ENCODE data around the gene TMEM53. TPM values are rescaled to one million over a fixed set of nuclear protein-coding genes. Genes with fewer than 3 reads are reported as not detected.
"Not testable (repeated sequence)": the region's sequence is repeated elsewhere in the genome, so short reads cannot be mapped to it uniquely, and the experiment has no call there.

TMEM53 gene
- total and polyA plus RNA-seq, 2 donors: 2.7 to 5.5 TPM

DNA sequence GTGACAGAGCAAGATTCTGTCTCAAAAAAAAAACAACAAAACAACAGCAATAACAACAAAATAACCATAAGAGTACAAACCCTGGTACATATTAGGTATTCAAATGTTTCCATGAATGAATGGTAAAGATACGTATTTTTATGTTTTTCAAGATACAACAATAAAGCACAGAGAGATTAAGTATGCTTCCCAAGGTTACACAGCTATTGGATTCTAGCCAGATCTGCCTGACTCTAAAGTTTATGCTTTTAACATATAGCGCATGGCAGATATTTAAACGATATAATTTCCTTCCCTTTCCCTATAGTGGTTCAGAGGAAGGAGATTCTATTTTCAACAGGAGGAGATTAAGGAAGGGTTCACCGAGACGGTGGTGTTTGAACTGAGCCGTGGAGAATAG is 31.2 kb upstream of the TMEM53 start:
- no peak for DNase-seq (ENCODE audit: low read depth in 6 of 9, low spot score in 9 of 9)
- no peak overlapping the region for H3K27ac ChIP-seq (ENCODE audit: low read depth in 1 of 2, low read length in 1 of 2)
- H3K4me1 ChIP-seq (ENCODE audit: control insufficient read depth in 2 of 2, insufficient read depth in 2 of 2, low read length in 2 of 2): peaks cover 0 to 3% of the 10 kb centered on the region in 2 donors
- H3K36me3 ChIP-seq (ENCODE audit: control insufficient read depth in 2 of 2, insufficient read depth in 2 of 2, low read length in 1 of 2): no peaks in the 10 kb centered on the region
- H3K4me3 ChIP-seq (ENCODE audit: low read length in 2 of 2): no peak overlapping the region
- peaks cover 0 to 4% of the 10 kb centered on the region in 2 donors for H3K9me3 ChIP-seq (ENCODE audit: control insufficient read depth in 2 of 2, insufficient read depth in 1 of 2, low read length in 1 of 2)
- no peaks in the 10 kb centered on the region for H3K27me3 ChIP-seq (ENCODE audit: control insufficient read depth in 2 of 2, insufficient read depth in 1 of 2, low read length in 1 of 2)
- 84% methylated on average over 6 of the region's 6 CpGs for WGBS

DNA sequence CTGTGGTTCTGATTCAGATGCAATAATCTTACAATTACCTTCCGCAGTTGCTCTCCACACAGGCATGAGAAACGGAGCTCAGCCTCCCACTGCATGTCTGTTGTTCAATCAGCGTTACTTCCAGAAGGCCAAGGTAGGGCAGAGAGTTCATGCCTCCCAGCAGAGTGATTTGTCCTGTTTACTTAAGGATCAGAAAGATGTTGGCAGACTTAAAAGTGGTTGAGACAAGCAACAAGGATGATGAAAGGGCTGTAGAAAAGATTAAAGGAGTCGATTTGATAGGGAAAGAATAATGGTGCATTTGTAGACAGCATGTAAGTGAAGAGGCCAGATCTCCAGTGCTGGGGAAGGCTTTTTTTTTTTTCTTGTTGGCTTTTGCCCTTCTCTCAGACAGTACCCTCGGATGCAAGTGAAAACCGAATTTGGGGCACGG is 26.9 kb upstream of the TMEM53 start:
- no peak for DNase-seq (ENCODE audit: low read depth in 6 of 9, low spot score in 9 of 9)
- Histone ChIP-seq H3K27ac (ENCODE audit: low read depth in 1 of 2, low read length in 1 of 2) (no peak overlapping the region), H3K9me3 (ENCODE audit: control insufficient read depth in 2 of 2, insufficient read depth in 1 of 2, low read length in 1 of 2) (no peaks in the 10 kb centered on the region), H3K36me3 (ENCODE audit: control insufficient read depth in 2 of 2, insufficient read depth in 2 of 2, low read length in 1 of 2) (no peaks in the 10 kb centered on the region), H3K4me1 (ENCODE audit: control insufficient read depth in 2 of 2, insufficient read depth in 2 of 2, low read length in 2 of 2) (peaks cover 0 to 9% of the 10 kb centered on the region in 2 donors), H3K27me3 (ENCODE audit: control insufficient read depth in 2 of 2, insufficient read depth in 1 of 2, low read length in 1 of 2) (no peaks in the 10 kb centered on the region), H3K4me3 (ENCODE audit: low read length in 2 of 2) (no peak overlapping the region)
- 95% methylated on average over 7 of the region's 7 CpGs for WGBS

DNA sequence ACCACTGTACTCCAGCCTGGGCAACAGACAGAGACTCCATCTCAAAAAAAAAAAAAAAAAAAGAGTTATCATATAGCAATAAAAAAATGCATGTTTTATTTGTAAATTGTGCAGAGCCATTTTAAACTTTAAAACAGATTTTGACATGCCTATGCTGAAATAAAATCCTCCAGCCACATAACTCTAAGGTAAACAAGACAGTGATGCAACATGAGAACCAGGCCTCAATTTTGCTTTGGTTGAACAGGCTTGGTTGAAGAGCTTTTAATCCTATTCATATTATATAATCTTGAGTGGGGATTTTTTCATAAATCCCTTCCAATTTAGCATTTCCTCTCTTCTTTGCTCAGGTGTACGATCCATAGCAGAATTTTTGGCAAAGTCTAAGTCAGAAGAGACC is 26.3 kb upstream of the TMEM53 start:
- Histone ChIP-seq H3K4me1 (ENCODE audit: control insufficient read depth in 2 of 2, insufficient read depth in 2 of 2, low read length in 2 of 2) (peaks cover 0 to 9% of the 10 kb centered on the region in 2 donors), H3K27me3 (ENCODE audit: control insufficient read depth in 2 of 2, insufficient read depth in 1 of 2, low read length in 1 of 2) (no peaks in the 10 kb centered on the region), H3K27ac (ENCODE audit: low read depth in 1 of 2, low read length in 1 of 2) (no peak overlapping the region), H3K36me3 (ENCODE audit: control insufficient read depth in 2 of 2, insufficient read depth in 2 of 2, low read length in 1 of 2) (no peaks in the 10 kb centered on the region), H3K9me3 (ENCODE audit: control insufficient read depth in 2 of 2, insufficient read depth in 1 of 2, low read length in 1 of 2) (no peaks in the 10 kb centered on the region), H3K4me3 (ENCODE audit: low read length in 2 of 2) (no peak overlapping the region)
- WGBS: 89% methylated on average over 1 of the region's 1 CpG
- no peak for DNase-seq (ENCODE audit: low read depth in 6 of 9, low spot score in 9 of 9)

DNA sequence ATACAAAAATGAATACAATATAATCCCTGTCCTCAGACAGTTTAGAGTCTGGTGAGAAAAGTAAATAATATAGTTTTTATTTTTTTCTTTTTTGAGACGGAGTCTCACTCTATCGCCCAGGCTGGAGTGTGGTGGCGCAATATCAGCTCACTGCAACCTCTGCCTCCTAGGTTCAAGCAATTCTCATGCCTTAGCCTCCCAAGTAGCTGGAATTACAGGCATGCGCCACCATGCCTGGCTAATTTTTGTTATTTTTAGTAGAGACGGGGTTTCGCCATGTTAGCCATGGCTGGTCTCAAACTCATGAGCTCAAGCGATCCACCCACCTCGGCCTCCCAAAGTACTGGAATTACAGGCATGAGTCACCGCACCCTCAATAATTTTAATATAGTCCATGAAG is 25.1 kb upstream of the TMEM53 start:
- not testable (repeated sequence) for H3K9me3 ChIP-seq (ENCODE audit: control insufficient read depth in 2 of 2, insufficient read depth in 1 of 2, low read length in 1 of 2); H3K27ac ChIP-seq (ENCODE audit: low read depth in 1 of 2, low read length in 1 of 2); H3K27me3 ChIP-seq (ENCODE audit: control insufficient read depth in 2 of 2, insufficient read depth in 1 of 2, low read length in 1 of 2); H3K4me1 ChIP-seq (ENCODE audit: control insufficient read depth in 2 of 2, insufficient read depth in 2 of 2, low read length in 2 of 2); H3K36me3 ChIP-seq (ENCODE audit: control insufficient read depth in 2 of 2, insufficient read depth in 2 of 2, low read length in 1 of 2); DNase-seq (ENCODE audit: low read depth in 6 of 9, low spot score in 9 of 9); H3K4me3 ChIP-seq (ENCODE audit: low read length in 2 of 2)
- 93% methylated on average over 9 of the region's 9 CpGs for WGBS

DNA sequence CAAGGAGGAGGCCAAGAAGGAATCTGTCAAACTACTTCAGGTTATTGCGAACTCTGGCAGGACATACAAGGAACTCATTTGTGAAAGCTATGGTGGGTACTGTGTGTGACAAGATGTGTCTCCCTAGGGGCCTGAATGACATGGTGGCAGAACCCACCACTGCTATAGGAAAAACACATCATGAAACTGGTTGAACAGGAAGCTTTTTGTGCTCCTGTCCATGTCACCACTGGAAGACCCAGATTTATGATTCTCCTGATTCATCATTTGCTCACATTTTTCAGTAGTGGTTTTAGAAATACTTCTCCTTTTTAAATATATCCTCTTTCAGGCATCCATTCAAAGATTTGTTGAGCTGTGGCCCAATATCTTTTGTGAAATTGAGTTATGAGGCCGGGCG is 23.9 kb upstream of the TMEM53 start:
- H3K36me3 ChIP-seq (ENCODE audit: control insufficient read depth in 2 of 2, insufficient read depth in 2 of 2, low read length in 1 of 2): no peaks in the 10 kb centered on the region
- H3K9me3 ChIP-seq (ENCODE audit: control insufficient read depth in 2 of 2, insufficient read depth in 1 of 2, low read length in 1 of 2): no peaks in the 10 kb centered on the region
- no peak overlapping the region for H3K27ac ChIP-seq (ENCODE audit: low read depth in 1 of 2, low read length in 1 of 2)
- peaks cover 0 to 9% of the 10 kb centered on the region in 2 donors for H3K4me1 ChIP-seq (ENCODE audit: control insufficient read depth in 2 of 2, insufficient read depth in 2 of 2, low read length in 2 of 2)
- H3K4me3 ChIP-seq (ENCODE audit: low read length in 2 of 2): no peak overlapping the region
- no peaks in the 10 kb centered on the region for H3K27me3 ChIP-seq (ENCODE audit: control insufficient read depth in 2 of 2, insufficient read depth in 1 of 2, low read length in 1 of 2)
- 84% methylated on average over 3 of the region's 3 CpGs for WGBS
- no peak for DNase-seq (ENCODE audit: low read depth in 6 of 9, low spot score in 9 of 9)

DNA sequence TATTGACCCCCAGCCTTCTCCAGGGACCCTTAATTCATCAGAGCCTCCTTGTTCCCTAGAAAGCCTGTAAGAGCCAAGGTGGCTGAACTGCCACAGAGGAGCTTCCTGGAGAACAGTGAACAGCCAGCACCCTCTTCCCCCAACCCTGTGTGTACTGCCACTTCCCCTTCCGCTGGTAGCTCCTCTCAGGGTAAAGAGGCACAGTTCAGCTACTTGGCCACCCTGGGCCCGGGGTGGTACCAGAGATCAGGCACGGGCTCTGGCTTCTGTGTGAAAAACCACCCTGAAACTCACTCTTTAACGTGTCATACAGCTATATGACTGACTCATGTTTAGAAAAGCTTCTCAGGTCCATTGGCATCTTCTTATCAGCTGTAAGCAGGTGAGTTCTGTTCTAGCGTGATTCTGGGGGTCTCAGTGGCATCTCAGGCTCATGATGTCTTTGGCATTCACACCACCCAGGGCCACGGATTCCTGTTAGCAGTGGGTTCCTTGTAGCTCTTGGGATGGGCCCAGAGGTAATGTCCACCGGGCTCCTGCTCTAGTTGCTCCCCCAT is 22.6 kb upstream of the TMEM53 start:
- Histone ChIP-seq H3K4me3 (ENCODE audit: low read length in 2 of 2) (no peak overlapping the region), H3K27ac (ENCODE audit: low read depth in 1 of 2, low read length in 1 of 2) (peak overlapping the region in 1 of 2 donors; percentile 3), H3K4me1 (ENCODE audit: control insufficient read depth in 2 of 2, insufficient read depth in 2 of 2, low read length in 2 of 2) (peaks cover 0 to 9% of the 10 kb centered on the region in 2 donors), H3K9me3 (ENCODE audit: control insufficient read depth in 2 of 2, insufficient read depth in 1 of 2, low read length in 1 of 2) (no peaks in the 10 kb centered on the region), H3K36me3 (ENCODE audit: control insufficient read depth in 2 of 2, insufficient read depth in 2 of 2, low read length in 1 of 2) (no peaks in the 10 kb centered on the region), H3K27me3 (ENCODE audit: control insufficient read depth in 2 of 2, insufficient read depth in 1 of 2, low read length in 1 of 2) (no peaks in the 10 kb centered on the region)
- 46% methylated on average over 7 of the region's 7 CpGs for WGBS
- peak in 2 of 9 donors; percentile 43 to 65 for DNase-seq (ENCODE audit: low read depth in 6 of 9, low spot score in 9 of 9)

DNA sequence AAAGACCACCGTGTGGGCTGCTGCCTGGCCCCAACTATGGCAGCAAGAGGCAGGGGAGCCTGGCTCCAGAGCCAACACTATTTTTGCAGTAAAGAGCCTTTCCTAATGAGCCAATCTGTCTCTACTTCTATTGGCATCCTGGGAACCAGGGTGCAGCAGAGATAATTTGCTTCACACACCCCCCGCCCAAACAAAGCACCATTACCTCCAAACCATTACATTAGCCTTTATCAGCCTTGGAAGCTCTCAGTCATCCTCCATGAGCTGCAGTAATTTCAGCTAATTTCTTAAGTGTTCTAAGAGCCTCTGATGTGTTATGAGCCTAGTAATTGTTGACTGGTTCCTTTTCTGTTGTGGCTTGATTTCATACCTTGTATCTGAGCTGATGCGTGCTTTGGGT is 21.8 kb upstream of the TMEM53 start:
- H3K27me3 ChIP-seq (ENCODE audit: control insufficient read depth in 2 of 2, insufficient read depth in 1 of 2, low read length in 1 of 2): no peaks in the 10 kb centered on the region
- H3K36me3 ChIP-seq (ENCODE audit: control insufficient read depth in 2 of 2, insufficient read depth in 2 of 2, low read length in 1 of 2): no peaks in the 10 kb centered on the region
- no peaks in the 10 kb centered on the region for H3K9me3 ChIP-seq (ENCODE audit: control insufficient read depth in 2 of 2, insufficient read depth in 1 of 2, low read length in 1 of 2)
- peaks cover 0 to 9% of the 10 kb centered on the region in 2 donors for H3K4me1 ChIP-seq (ENCODE audit: control insufficient read depth in 2 of 2, insufficient read depth in 2 of 2, low read length in 2 of 2)
- WGBS: 97% methylated on average over 3 of the region's 3 CpGs
- H3K4me3 ChIP-seq (ENCODE audit: low read length in 2 of 2): no peak overlapping the region
- no peak overlapping the region for H3K27ac ChIP-seq (ENCODE audit: low read depth in 1 of 2, low read length in 1 of 2)
- DNase-seq (ENCODE audit: low read depth in 6 of 9, low spot score in 9 of 9): no peak

DNA sequence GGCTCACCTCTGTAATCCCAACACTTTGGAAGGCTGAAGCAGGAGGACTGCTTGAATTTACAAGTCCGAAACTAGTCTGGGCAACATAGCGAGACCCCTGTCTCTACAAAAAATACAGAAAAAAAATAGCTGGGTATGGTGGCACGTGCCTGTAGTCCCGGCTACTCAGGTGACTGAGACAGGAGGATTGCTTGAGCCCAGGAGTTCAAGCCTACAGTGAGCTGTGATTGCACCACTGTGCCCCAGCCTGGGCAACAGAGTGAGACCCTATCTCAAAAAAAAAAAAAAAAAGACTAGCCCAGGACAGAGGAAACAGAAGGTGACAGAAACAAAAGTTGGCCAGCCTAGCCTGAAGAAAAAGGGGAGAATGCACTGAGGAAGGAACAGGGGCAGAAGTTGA is 21.4 kb upstream of the TMEM53 start:
- no peak overlapping the region for H3K4me3 ChIP-seq (ENCODE audit: low read length in 2 of 2)
- H3K36me3 ChIP-seq (ENCODE audit: control insufficient read depth in 2 of 2, insufficient read depth in 2 of 2, low read length in 1 of 2): no peaks in the 10 kb centered on the region
- H3K9me3 ChIP-seq (ENCODE audit: control insufficient read depth in 2 of 2, insufficient read depth in 1 of 2, low read length in 1 of 2): no peaks in the 10 kb centered on the region
- no peak overlapping the region for H3K27ac ChIP-seq (ENCODE audit: low read depth in 1 of 2, low read length in 1 of 2)
- no peaks in the 10 kb centered on the region for H3K27me3 ChIP-seq (ENCODE audit: control insufficient read depth in 2 of 2, insufficient read depth in 1 of 2, low read length in 1 of 2)
- DNase-seq (ENCODE audit: low read depth in 6 of 9, low spot score in 9 of 9): no peak
- 97% methylated on average over 4 of the region's 4 CpGs for WGBS
- peaks cover 0 to 9% of the 10 kb centered on the region in 2 donors for H3K4me1 ChIP-seq (ENCODE audit: control insufficient read depth in 2 of 2, insufficient read depth in 2 of 2, low read length in 2 of 2)

DNA sequence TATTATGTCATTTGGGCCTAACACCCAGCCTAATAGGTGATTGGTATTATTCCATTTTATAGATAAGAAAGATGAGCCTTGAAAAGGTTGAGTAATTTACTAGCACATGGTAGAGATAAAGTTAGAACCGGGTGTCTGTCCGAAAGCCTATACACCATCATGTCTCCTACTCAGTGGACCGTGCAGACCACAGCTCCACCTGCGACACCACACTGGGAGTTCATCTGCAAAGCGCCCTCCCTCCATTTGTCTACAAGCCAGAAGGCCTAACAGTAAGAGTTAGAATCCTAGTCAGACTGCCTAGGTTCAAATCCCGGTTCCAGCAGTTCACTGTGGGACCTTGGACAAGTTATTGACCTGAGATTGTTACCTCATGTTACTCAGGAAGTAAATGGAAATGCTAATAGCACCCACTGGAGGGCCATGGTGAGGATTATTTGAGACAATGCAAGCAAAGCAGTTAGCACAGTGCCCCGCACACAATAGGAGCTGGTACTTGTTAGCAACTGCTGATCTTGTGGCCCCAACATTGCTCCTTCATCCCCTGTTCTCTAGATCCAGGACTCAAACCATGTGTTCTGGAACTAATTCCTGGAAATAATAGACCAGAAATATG is 20.7 kb upstream of the TMEM53 start:
- peaks cover 0 to 9% of the 10 kb centered on the region in 2 donors for H3K4me1 ChIP-seq (ENCODE audit: control insufficient read depth in 2 of 2, insufficient read depth in 2 of 2, low read length in 2 of 2)
- no peaks in the 10 kb centered on the region for H3K27me3 ChIP-seq (ENCODE audit: control insufficient read depth in 2 of 2, insufficient read depth in 1 of 2, low read length in 1 of 2)
- no peak overlapping the region for H3K27ac ChIP-seq (ENCODE audit: low read depth in 1 of 2, low read length in 1 of 2)
- DNase-seq (ENCODE audit: low read depth in 6 of 9, low spot score in 9 of 9): no peak
- H3K36me3 ChIP-seq (ENCODE audit: control insufficient read depth in 2 of 2, insufficient read depth in 2 of 2, low read length in 1 of 2): no peaks in the 10 kb centered on the region
- WGBS: 94% methylated on average over 7 of the region's 7 CpGs
- no peaks in the 10 kb centered on the region for H3K9me3 ChIP-seq (ENCODE audit: control insufficient read depth in 2 of 2, insufficient read depth in 1 of 2, low read length in 1 of 2)
- no peak overlapping the region for H3K4me3 ChIP-seq (ENCODE audit: low read length in 2 of 2)

All from thymus (tissue), 11 donors.